PC-3 (cell line): ENCODE measurements around the gene ZFP1. TPM values are rescaled to one million over a fixed set of nuclear protein-coding genes. Genes with fewer than 3 reads are reported as not detected.

ENCODE experiments used
- ATAC-seq: fragments of 200-7000 bp; cut with Tn5 transposase; 2 replicates; pipeline ENCODE4 v1.9.1; 2020; ENCODE audit warnings: mild to moderate bottlenecking, moderate library complexity
- BruUV-seq: library from RNA; stranded (reverse); fragments of 400-500 nt; replicated peaks from 2 replicates; lab custom pipeline; 2021; lab: Mats Ljungman, UMichigan
- CTCF ChIA-PET: fragments of 300-600 bp; sonication (Branson Sonifier 250); formaldehyde crosslinking; loops from one replicate; lab custom pipeline; 2022; ENCODE audit warnings: antibody characterized with exemption; lab: Charles Lee
- POLR2A ChIA-PET: fragments of 300-600 bp; sonication (Branson Sonifier 250); formaldehyde crosslinking; loops from one replicate; lab custom pipeline; 2022; ENCODE audit warnings: antibody characterized with exemption; ENCODE audit not compliant: unreplicated experiment; lab: Charles Lee
- DNase-seq: peaks from one replicate; pipeline ENCODE4 v3.0.0-alpha.2; 2015
- H2AFZ ChIP-seq: fragments of 300-600 bp; sonication (generic); 2 replicates; pipeline ENCODE4 v1.6.0; 2016; ENCODE audit warnings: antibody characterized with exemption, low read length
- H3F3A ChIP-seq: fragments of 300-600 bp; sonication (generic); one replicate; pipeline ENCODE4 v1.6.0; 2017; ENCODE audit warnings: antibody characterized with exemption, low read length, control low read depth, mild to moderate bottlenecking; ENCODE audit not compliant: unreplicated experiment
- H3K27ac ChIP-seq: fragments of 300-600 bp; sonication (generic); 2 replicates; pipeline ENCODE4 v1.5.1; 2016; ENCODE audit warnings: mild to moderate bottlenecking, low read length
- H3K27me3 ChIP-seq: fragments of 300-600 bp; sonication (generic); 2 replicates; pipeline ENCODE4 v1.6.1; 2016; ENCODE audit warnings: low read length, mixed read lengths
- H3K36me3 ChIP-seq: fragments of 300-600 bp; sonication (generic); 2 replicates; pipeline ENCODE4 v1.6.1; 2016; ENCODE audit warnings: low read depth, mixed run types, low read length, mixed read lengths
- H3K4me1 ChIP-seq: fragments of 300-600 bp; sonication (generic); 2 replicates; pipeline ENCODE4 v1.5.1; 2016; ENCODE audit warnings: low read length; ENCODE audit not compliant: insufficient read depth
- H3K4me2 ChIP-seq: fragments of 300-600 bp; sonication (generic); 2 replicates; pipeline ENCODE4 v1.6.0; 2016; ENCODE audit warnings: low read length
- H3K4me3 ChIP-seq: fragments of 300-600 bp; sonication (generic); 2 replicates; pipeline ENCODE4 v1.5.1; 2016; ENCODE audit warnings: mild to moderate bottlenecking, low read length, mixed read lengths
- H3K79me2 ChIP-seq: fragments of 300-600 bp; sonication (generic); 2 replicates; pipeline ENCODE4 v1.6.1; 2017; ENCODE audit warnings: low read length, mixed read lengths
- H3K9ac ChIP-seq: fragments of 300-600 bp; sonication (generic); 2 replicates; pipeline ENCODE4 v1.6.0; 2016; ENCODE audit warnings: mild to moderate bottlenecking, low read length
- H3K9me2 ChIP-seq: fragments of 300-600 bp; sonication (generic); replicated peaks from 2 replicates; pipeline ENCODE4 v1.6.1; 2016; ENCODE audit warnings: mixed run types, low read length, mixed read lengths
- H3K9me3 ChIP-seq: fragments of 300-600 bp; sonication (generic); 2 replicates; pipeline ENCODE4 v1.6.1; 2016; ENCODE audit warnings: low read length, mixed read lengths
- H4K20me1 ChIP-seq: fragments of 300-600 bp; sonication (generic); 2 replicates; pipeline ENCODE4 v1.6.1; 2016; ENCODE audit warnings: low read length, mixed read lengths
- EZH2 ChIP-seq: fragments of 300-600 bp; sonication (generic); IDR thresholded peaks from one replicate; pipeline ENCODE4 v1.6.1; 2017; ENCODE audit warnings: antibody characterized with exemption, mild to moderate bottlenecking, low read length; ENCODE audit not compliant: unreplicated experiment
- EZH2phosphoT487 ChIP-seq: fragments of 300-600 bp; sonication (generic); IDR thresholded peaks from 2 replicates; pipeline ENCODE4 v1.6.1; 2018; ENCODE audit warnings: mild to moderate bottlenecking, antibody characterized with exemption, low read length, borderline replicate concordance
- intact Hi-C: fragments of 100-400 bp; cut with micrococcal nuclease; formaldehyde crosslinking; loops from 2 replicates; pipeline ENCODE4 v1.9.0; 2023
- total RNA-seq: library from RNA; depleted of rRNA; stranded (reverse); fragments of >200 nt; gene quantifications from 2 replicates; pipeline ENCODE4 v1.2.3, GENCODE V29; 2014
- TF ChIP-seq, protein P1 (sequence below): fragments of 300-600 bp; sonication (generic); conservative IDR thresholded peaks from 2 replicates; pipeline ENCODE4 v1.5.1; 2017; ENCODE audit warnings: antibody characterized with exemption, low read depth, mild to moderate bottlenecking, low read length

ZFP1 gene
- total RNA-seq, 1 experiment from 2014 or later, result 3.3 TPM

DNA sequence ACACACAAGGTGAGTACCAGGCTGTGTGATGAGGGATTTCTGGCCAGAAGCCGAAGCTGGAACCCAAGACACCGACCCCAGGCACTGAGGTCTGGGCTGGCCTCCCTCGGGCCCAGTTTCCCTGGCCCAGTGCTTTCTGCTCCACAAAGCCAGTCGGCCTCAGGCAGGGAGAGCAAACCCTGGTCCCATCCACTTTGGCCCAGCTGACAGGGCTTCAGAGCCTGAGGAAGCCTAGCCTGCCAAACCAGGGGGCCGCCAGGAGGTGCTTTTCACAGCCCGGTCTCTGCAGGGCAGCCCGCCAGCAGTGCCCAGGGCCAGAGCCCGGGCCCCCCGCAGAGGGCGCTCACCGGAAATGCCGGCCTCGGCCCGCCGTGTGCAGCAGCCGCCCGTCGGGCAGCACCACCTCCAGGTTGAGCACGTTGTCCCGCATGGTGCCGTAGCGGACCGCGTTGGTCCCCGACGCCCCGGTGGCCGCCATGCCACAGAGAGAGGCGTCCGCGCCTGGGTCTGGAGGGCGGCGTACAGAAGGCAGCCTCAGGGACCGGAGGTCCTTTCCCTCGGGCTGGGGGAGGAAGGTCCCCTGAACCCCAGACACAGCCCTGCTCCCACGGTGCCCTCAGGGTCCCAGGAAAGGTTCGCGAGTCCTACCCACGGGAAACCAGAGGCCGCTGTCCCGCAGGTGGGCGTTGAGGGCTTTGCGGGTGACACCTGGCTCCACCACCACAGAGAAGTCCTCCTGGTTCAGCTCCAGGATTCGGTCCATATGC, 34.0 kb upstream of the ZFP1 start:
- Histone ChIP-seq H3K9me3 (no peaks in the 10 kb centered on the region), H3K4me1 (peaks cover 26% of the 10 kb centered on the region), H3K4me2 (no peak overlapping the region), H3K79me2 (peaks cover 4% of the 10 kb centered on the region; the same call in 1 of the 2 replicates), H3K27ac (no peak overlapping the region), H3K9me2 (no peaks in the 10 kb centered on the region), H3K36me3 (no peaks in the 10 kb centered on the region), H3K9ac (no peak overlapping the region), H3K4me3 (no peak overlapping the region), H4K20me1 (no peaks in the 10 kb centered on the region), H3K27me3 (no peaks in the 10 kb centered on the region), H2AFZ (no peak overlapping the region), H3F3A (peaks cover 1% of the 10 kb centered on the region)
- no TSS peak for BruUV-seq
- no peak for DNase-seq
- TF ChIP-seq EZH2phosphoT487 (no peak), EZH2 (no peak)
- TF ChIP-seq, protein P1, sequence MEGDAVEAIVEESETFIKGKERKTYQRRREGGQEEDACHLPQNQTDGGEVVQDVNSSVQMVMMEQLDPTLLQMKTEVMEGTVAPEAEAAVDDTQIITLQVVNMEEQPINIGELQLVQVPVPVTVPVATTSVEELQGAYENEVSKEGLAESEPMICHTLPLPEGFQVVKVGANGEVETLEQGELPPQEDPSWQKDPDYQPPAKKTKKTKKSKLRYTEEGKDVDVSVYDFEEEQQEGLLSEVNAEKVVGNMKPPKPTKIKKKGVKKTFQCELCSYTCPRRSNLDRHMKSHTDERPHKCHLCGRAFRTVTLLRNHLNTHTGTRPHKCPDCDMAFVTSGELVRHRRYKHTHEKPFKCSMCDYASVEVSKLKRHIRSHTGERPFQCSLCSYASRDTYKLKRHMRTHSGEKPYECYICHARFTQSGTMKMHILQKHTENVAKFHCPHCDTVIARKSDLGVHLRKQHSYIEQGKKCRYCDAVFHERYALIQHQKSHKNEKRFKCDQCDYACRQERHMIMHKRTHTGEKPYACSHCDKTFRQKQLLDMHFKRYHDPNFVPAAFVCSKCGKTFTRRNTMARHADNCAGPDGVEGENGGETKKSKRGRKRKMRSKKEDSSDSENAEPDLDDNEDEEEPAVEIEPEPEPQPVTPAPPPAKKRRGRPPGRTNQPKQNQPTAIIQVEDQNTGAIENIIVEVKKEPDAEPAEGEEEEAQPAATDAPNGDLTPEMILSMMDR, result no peak
- ChIA-PET CTCF (no interaction called here), POLR2A (no interaction called here)
- intact Hi-C loops, result no loop called here
- ATAC-seq, result no peak

DNA sequence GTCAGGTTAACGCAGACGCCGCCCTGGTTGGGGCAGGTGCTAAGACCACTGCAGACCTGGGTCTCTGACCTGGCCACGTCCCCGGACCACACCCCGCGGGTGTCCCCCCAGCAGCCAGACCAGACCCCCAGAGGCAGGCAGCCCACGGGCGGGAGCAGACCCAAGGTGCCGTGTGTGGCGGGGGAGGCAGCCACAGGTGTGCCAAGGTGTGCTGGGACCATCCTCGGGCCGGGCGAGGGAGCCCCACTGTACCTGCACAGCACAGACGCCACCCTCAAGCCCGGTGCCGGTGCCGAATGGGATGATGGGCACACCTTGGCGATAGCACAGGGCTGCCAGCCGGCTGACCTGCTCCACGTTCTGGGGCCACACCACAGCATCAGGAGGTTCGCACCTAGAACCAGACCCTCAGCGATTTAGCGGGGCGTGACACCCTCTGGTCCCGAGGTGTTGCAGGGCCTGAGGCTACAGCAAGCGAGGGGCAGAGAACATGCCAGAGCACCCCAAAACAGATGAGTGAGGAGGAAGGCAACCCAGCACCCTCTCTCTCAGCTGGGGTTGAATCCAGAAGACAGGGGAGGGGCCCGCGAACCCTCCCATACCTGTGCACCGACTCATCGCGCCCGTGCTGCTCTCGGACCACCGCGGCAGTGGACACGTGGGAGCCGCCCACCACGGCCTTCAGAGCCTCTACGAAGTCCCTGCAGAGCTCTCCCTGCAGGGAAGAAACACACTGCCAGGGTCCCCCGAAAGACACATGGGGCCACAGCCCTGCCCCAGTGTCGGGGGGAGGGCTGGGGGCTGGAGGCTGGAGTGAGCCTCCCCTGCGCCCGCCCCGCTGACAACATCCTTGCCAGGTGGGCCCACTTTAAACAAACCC, 33.1 kb upstream of the ZFP1 start:
- H3K27ac ChIP-seq, result no peak overlapping the region
- POLR2A ChIA-PET, result no interaction called here
- no peaks in the 10 kb centered on the region for H3K9me3 ChIP-seq
- no peak for ATAC-seq
- intact Hi-C loops, result no loop called here
- H3K9ac ChIP-seq, result no peak overlapping the region
- no peaks in the 10 kb centered on the region for H3K27me3 ChIP-seq
- CTCF ChIA-PET, result no interaction called here
- H3K4me1 ChIP-seq, result peaks cover 18% of the 10 kb centered on the region
- H3K36me3 ChIP-seq, result no peaks in the 10 kb centered on the region
- H2AFZ ChIP-seq, result no peak overlapping the region
- H3K9me2 ChIP-seq, result no peaks in the 10 kb centered on the region
- TF ChIP-seq, protein P1, result no peak
- TF ChIP-seq EZH2 (no peak), EZH2phosphoT487 (no peak)
- no peak overlapping the region for H3K4me2 ChIP-seq
- no peaks in the 10 kb centered on the region for H3F3A ChIP-seq
- H4K20me1 ChIP-seq, result no peaks in the 10 kb centered on the region
- H3K79me2 ChIP-seq, result no peaks in the 10 kb centered on the region
- DNase-seq, result no peak
- no peak overlapping the region for H3K4me3 ChIP-seq
- no TSS peak for BruUV-seq
